Pancreas (tissue), 10 donors: Measurements from ENCODE around the gene INO80. TPM values are rescaled to one million over a fixed set of nuclear protein-coding genes. Genes with fewer than 3 reads are reported as not detected.

Experiments used
- ATAC-seq, 4 donors: fragments of 200-7000 bp; cut with Tn5 transposase; one replicate each; pipeline versions ENCODE4 v1.8.0 to v1.9.1; 2020; ENCODE audit warnings: mild to moderate bottlenecking in 4 of 4, moderate library complexity in 4 of 4
- DNase-seq, 6 donors: peaks; one replicate each; pipeline ENCODE4 v3.0.0-alpha.2; 2020
- FAIRE-seq: peaks from 2 replicates; lab custom pipeline; 2012; peaks lifted over from hg19 to GRCh38; lab: Jason Lieb, UNC
- H3K27ac ChIP-seq, 4 donors: fragments of 200-600 bp; sonication (generic); 1 replicate in 3 of 4; 2 replicates in 1 of 4; pipeline versions ENCODE4 v1.5.0 to v1.8.0; 2020
- H3K27me3 ChIP-seq, 4 donors: fragments of 200-600 bp; one replicate each; pipeline ENCODE4 v1.8.0; 2021
- H3K36me3 ChIP-seq, 3 donors: fragments of 200-600 bp; sonication (generic) in 1 of 3; one replicate each; pipeline versions ENCODE4 v1.5.0 to v1.8.0; 2020 to 2021
- H3K4me1 ChIP-seq, 3 donors: fragments of 200-600 bp; one replicate each; pipeline ENCODE4 v1.8.0; 2021
- H3K4me3 ChIP-seq, 4 donors: fragments of 200-600 bp; sonication (generic) in 2 of 4; one replicate each; pipeline versions ENCODE4 v1.5.0 to v1.8.0; 2020 to 2021
- H3K9me3 ChIP-seq, 4 donors: fragments of 200-600 bp; one replicate each; pipeline ENCODE4 v1.8.0; 2021
- CTCF ChIP-seq, 4 donors: fragments of 200-600 bp; sonication (generic) in 3 of 4; IDR thresholded peaks; one replicate each; pipeline versions ENCODE4 v1.5.0 to v1.8.0; 2021; ENCODE audit warnings: antibody characterized with exemption in 4 of 4
- WGBS, 2 donors: extraction: QIAGEN DNeasy Blood & Tissue Kit; methylation state at CpG; one replicate each; pipeline ENCODE4 v1.1.7; 2013; 5-methylcytosine and 5-hydroxymethylcytosine counted together
- intact Hi-C, 3 donors: fragments of 100-400 bp; cut with DNase I; formaldehyde crosslinking; loops; one replicate each; pipeline versions ENCODE4 v1.11.1 to v1.14.2; 2022
- polyA plus RNA-seq, 2 donors: library from polyadenylated mRNA; stranded (reverse); fragments of 200-250 nt; gene quantifications; one replicate each; pipeline ENCODE4 v1.2.3, GENCODE V29; 2013
- total RNA-seq, 6 donors: library from RNA; stranded (reverse); fragmentation: NEBNext Ultra II Directional in 4 of 6; extraction: Animal tissue kit (Norgen Biotek cat#: 25700) in 4 of 6; gene quantifications; one replicate each; pipeline versions ENCODE4 v1.2.1 to v1.2.4, GENCODE V29; 2021 to 2023
- donor health status: healthy with polysubstance abuse.
- donor health status: DM: no; HTN: no; CAD: no; lungs with moderate emphysema.
- donor health status: DM: no; HTN: no; CAD: no.
- donor health status: control.
- donor health status: control.
- donor health status: Bipolar disorder and iron deficiency.
- donor health status: DM: yes; HTN: yes; CAD: no.
- donor health status: DM: no; HTN: no; CAD: no.
- donor health status: DM: no; HTN: no; CAD: no.
- donor health status: DM: yes; HTN: yes; CAD: no.

INO80 gene
- total and polyA plus RNA-seq, 8 donors = 4.7 to 11.7 (median 7.5) TPM

- H3K27me3 ChIP-seq = no peaks in the 10 kb centered on the region
- no peak for TF ChIP-seq CTCF (IDR thresholded peaks at IDR 0.05)
- no peak for ATAC-seq
- no peak for FAIRE-seq
- DNase-seq = no peak
- WGBS, 2 donors = 96 to 97% methylated on average over 3 of the region's 3 CpGs
- intact Hi-C loops = no loop called here
- peaks cover 2 to 49% (median 9%) of the 10 kb centered on the region in 3 donors for H3K36me3 ChIP-seq
- no peak overlapping the region for H3K4me3 ChIP-seq
- no peaks in the 10 kb centered on the region for H3K4me1 ChIP-seq
- H3K27ac ChIP-seq = no peak overlapping the region
- H3K9me3 ChIP-seq = no peaks in the 10 kb centered on the region
Observed at GRCh38 chr15:41073028-41073427, 43.1 kb downstream of the INO80 start.

GRCh38 chr15:41072013-41072412 is 44.1 kb downstream of the INO80 start:
- no peaks in the 10 kb centered on the region for H3K27me3 ChIP-seq
- H3K4me1 ChIP-seq = no peaks in the 10 kb centered on the region

GRCh38 chr15:41066516-41066915 is 49.6 kb downstream of the INO80 start:
- ATAC-seq (no peak), FAIRE-seq (no peak), DNase-seq (no peak)
- TF ChIP-seq CTCF (IDR thresholded peaks at IDR 0.05) = no peak
- intact Hi-C loops = no loop called here
- H3K9me3 ChIP-seq = no peaks in the 10 kb centered on the region
- WGBS, 2 donors = 96 to 97% methylated on average over 7 of the region's 7 CpGs
- peaks cover 5 to 54% (median 23%) of the 10 kb centered on the region in 3 donors for H3K36me3 ChIP-seq
- no peak overlapping the region for H3K4me3 ChIP-seq
- H3K27ac ChIP-seq = no peak overlapping the region
- H3K4me1 ChIP-seq = no peaks in the 10 kb centered on the region
- H3K27me3 ChIP-seq = no peaks in the 10 kb centered on the region

More at GRCh38 chr15:41072013-41072412, 44.1 kb downstream of the INO80 start:
- FAIRE-seq (peak; percentile 41), ATAC-seq (no peak), DNase-seq (no peak)
- Histone ChIP-seq H3K36me3 (peaks cover 2 to 54% (median 9%) of the 10 kb centered on the region in 3 donors), H3K9me3 (no peaks in the 10 kb centered on the region), H3K27ac (no peak overlapping the region), H3K4me3 (no peak overlapping the region)
- intact Hi-C loops = no loop called here
- WGBS, 2 donors = 91 to 92% methylated on average over 3 of the region's 3 CpGs
- TF ChIP-seq CTCF (IDR thresholded peaks at IDR 0.05) = no peak

- no peaks in the 10 kb centered on the region for H3K27me3 ChIP-seq
- TF ChIP-seq CTCF (IDR thresholded peaks at IDR 0.05) = no peak
- DNase-seq = no peak
- intact Hi-C loops = no loop called here
- no peaks in the 10 kb centered on the region for H3K4me1 ChIP-seq
- H3K4me3 ChIP-seq = no peak overlapping the region
- no peaks in the 10 kb centered on the region for H3K9me3 ChIP-seq
- ATAC-seq = no peak
- H3K36me3 ChIP-seq = peaks cover 3 to 50% (median 25%) of the 10 kb centered on the region in 3 donors
- FAIRE-seq = no peak
- 97 to 99% methylated on average over 2 of the region's 2 CpGs for WGBS, 2 donors
- H3K27ac ChIP-seq = no peak overlapping the region
Observed at GRCh38 chr15:41061667-41062066, 54.4 kb downstream of the INO80 start.

- FAIRE-seq = no peak
- Histone ChIP-seq H3K27ac (no peak overlapping the region), H3K9me3 (no peaks in the 10 kb centered on the region), H3K36me3 (peaks cover 3 to 60% (median 30%) of the 10 kb centered on the region in 3 donors), H3K27me3 (no peaks in the 10 kb centered on the region), H3K4me3 (no peak overlapping the region), H3K4me1 (no peaks in the 10 kb centered on the region)
- ATAC-seq = no peak
- intact Hi-C loops = no loop called here
- TF ChIP-seq CTCF (IDR thresholded peaks at IDR 0.05) = no peak
- no peak for DNase-seq
- 96 to 98% methylated on average over 3 of the region's 3 CpGs for WGBS, 2 donors
Observed at GRCh38 chr15:41060505-41060904, 55.6 kb downstream of the INO80 start.
